ENCODE measurements around the gene FGFR2.
"Not testable (repeated sequence)": the region's sequence is repeated elsewhere in the genome, so short reads cannot be mapped to it uniquely, and the experiment has no call there.

Gene FGFR2

DNA sequence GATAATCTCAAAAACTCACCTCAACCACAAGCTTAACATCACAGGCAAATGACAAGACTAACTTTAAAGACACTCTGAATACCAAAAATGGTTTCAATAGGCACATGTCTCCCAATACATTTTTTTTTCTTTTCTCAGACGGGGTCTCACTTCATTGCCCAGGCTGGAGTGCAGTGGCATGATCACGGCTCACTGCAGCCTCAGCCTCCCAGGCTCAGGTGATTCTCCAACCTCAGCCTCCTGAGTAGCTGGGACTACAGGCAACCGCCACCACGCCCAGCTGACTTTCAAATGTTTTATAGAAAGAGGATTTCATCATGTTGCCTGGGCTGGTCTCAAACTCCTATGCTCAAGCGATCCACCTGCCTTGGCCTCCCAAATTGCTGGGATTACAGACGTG lies 77.7 kb downstream of the FGFR2 start:
- not testable (repeated sequence) for DNase-seq

DNA sequence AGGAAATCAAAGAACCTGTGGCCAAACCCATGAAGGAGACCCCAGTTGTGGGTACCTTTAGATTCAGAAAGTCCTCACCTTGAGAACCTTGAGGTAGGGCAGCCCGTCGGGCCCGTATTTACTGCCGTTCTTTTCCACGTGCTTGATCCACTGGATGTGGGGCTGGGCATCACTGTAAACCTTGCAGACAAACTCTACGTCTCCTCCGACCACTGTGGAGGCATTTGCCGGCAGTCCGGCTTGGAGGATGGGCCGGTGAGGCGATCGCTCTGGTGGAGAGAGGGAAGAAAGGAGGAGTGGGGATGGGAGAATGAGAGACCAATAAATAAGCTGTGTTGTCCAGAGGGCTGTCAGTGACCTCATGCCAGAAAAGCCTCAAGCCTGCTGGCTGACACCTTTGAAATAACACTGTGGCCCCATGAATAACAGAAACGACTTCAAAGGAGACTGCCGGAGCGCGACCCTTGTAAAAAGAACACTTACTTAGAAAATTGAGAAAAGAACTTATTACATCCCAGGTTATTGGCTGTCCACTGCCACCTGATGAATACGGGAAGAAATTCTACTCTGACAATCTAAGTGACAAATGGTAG lies 78.2 kb downstream of the FGFR2 start:
- DNase-seq = no peak

DNA sequence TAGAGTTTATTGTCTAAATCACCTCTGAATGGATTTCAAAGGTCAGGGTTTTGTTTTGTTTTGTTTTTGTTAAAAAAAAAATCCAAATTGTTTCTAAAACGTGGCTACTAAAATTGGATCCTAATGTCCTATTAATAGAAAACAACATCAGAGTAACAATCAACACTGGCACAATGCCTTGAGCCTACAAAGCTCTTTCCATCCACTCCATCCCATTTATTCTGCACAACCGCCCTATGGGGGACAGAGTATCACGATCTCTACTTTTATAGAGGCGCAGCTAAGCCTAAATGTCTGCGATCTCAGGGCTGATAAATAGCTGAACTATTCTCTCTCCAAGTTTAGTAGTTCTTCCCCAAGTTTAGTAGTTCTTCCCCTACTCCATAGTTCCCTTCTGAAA lies 78.8 kb downstream of the FGFR2 start:
- no peak for DNase-seq

DNA sequence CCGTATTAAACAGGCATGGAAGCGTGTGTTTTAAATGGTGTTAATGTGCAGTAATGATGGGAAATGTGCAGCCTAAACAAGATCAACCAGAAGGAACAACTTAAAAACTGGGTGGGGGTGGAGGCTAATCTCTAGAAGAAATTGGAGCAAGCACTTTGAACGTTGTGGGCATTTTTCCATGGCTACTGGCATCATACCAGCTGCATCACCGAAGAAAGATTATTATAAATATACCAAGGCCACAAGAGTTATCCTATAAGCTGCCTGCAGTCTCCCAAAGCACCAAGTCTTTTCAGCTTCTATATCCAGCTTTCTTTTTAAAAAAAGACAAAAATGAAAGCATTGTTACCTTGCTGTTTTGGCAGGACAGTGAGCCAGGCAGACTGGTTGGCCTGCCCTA lies 79.9 kb downstream of the FGFR2 start:
- no peak for DNase-seq

DNA sequence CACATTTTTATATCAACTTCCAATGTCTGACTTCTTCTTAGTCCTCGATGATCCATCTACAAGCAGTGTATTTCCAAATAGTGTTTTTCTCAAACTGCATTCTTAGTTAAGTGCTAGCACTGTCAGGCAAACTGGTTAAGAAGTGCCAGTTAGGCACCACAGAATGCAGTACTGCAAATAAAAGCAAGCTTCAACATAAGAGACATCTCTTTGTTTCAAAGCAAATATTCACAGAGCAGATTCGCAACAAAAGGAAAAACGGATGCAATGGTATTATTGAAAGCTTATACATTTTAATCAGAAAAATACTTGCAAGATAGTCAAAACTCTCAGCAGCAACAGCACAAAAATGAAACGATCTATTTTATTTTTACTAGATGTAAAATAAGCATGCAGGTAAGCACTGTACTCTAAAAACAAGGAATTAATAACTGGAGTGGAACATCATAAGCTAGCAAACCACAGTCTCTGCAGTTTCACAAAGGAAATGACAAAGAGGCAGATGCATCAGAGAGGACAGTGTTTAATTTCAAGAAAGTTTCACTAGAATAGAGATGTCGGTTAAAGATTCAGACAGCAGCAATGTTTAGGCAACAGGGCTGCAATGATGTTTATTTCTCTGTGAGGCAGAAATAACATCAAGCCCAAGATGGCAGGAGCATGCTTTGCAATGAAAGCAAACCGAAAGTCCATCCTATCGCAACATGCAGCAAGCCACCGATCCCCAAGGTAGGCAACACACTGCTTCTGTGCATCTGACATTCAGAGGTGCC lies 82.0 kb downstream of the FGFR2 start:
- no peak for DNase-seq

DNA sequence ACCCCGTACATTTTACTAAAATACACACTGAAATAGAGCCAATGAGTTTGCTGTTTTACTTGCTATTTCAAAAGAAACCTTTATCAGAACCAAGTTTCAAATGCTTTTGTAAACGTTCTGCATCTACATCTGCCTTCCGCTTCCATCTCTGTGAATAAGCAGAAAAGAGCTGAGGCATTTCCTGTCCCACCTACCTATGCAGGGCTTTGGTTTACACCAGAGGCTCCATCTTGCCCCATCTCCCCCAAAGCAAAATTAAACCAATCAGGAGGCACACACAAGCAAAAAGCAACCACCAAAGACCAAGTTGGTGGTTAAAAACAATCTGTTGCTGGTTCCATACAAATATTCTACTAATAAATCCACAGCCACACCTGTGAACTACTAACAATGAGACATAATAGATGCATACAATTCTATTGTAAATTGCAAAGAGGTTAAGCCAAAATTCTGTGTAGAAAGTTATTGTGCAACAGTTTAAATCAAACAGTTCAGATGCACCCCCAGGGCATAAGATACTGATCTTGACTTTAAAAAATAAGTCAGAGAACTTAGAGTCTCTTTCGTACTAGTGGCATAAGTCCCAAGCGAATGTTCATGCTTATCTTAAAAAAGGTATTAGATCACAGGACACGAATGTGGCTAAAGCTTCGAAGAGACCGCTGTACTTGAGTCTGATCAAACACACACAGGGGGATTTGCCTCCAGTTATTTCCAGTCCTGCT lies 83.9 kb downstream of the FGFR2 start:
- no peak for DNase-seq

DNA sequence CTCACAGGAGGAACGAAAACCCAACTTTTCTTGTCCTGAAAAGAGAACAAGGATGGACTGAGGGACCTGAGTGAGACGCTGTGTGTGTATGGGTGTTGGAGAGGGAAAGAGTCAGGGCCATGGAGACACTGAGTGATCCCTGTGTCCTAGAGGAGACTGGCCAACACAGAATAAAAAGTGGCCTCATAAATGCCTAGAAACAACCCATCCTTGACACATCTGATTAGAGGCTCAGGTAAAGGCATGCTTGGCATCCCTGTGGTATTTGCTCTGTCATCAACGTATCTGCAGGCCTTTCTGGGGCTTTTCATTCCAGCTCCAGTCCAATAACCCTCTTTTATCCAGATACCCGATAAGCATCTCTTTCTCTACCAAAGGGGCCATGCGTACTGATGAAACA lies 86.3 kb downstream of the FGFR2 start:
- DNase-seq = no peak

DNA sequence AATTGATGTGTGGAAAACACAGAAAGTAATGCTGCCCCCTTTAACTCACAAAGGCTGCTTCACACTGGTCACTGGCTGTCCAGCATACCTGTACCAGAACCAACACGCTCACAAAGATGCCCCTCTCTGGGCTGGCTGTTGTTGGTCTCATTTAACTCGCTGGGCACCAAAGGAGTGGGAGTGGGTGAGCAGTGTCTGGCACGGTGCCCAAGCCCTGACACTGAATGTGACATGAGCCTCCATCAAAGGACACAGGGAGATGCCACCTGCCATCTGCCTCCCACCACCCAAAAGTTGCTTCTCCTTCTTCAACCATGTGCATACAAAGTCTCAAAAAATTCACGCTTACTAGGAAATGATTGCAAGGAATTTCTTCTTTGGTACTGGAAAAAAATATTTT lies 86.8 kb downstream of the FGFR2 start:
- DNase-seq = no peak

DNA sequence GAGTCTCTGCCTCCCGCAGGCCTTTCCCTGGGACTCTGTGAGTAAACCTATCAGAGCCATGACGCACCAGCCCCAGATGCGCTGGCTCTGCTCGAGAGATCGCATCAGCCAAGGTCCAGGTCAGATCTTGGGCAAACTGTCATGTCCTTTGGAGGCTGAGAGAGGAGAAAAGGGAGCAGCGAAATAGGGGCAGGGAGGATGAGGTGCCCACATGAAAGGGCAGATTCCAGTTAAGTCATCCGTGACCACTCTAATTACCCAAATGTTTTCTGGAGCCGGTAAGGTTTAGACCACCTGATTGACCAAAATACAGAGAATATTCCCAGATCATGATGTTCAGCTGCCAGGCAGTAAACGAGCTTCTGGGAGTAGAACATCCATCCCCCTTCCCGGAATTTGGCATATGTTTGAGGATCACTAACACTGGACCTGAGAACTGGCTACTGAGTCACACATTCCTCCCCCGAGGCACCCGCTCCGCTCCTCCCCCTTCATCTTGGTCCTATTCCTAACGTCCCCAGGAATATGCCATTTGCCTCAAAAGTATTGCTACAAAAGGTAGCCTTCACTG lies 88.0 kb downstream of the FGFR2 start:
- no peak for DNase-seq

DNA sequence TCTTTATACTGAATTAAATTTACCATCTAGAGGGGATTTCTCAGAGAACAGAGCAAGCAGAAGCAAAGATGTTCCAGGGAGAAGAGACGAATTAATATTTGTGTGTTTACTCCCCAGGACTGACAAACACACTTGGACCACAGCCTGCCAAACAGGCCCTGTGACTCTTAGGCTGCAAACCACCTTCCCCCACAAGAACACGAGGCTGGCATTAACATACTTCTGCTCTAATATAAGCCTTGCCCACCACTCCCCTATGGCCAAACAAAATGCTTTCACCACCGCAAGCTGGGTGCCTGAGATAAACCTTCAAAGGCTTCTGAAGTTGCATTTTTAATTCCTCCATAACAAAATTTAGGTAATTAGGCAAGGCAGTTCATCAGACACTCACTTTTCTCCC lies 88.4 kb downstream of the FGFR2 start:
- DNase-seq = no peak

DNA sequence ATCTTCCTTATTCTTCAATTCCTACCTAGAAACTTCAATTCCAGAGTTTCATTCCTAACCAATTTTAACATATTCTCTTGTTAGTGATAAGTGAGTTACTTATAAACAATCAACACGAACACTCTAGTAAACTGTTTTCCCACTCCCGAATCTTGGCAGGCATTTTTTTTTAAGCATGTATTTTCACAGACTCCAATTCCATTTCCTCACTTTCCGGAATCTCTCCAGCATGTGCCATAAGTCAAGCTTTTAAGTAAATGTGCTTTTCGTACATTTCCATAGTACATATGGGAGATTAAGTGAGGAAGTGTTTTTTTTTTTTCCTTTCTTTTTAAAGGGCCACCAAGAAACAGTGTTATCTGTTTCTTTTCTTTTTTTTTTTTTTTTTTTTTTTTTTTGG lies 89.1 kb downstream of the FGFR2 start:
- DNase-seq = no peak

DNA sequence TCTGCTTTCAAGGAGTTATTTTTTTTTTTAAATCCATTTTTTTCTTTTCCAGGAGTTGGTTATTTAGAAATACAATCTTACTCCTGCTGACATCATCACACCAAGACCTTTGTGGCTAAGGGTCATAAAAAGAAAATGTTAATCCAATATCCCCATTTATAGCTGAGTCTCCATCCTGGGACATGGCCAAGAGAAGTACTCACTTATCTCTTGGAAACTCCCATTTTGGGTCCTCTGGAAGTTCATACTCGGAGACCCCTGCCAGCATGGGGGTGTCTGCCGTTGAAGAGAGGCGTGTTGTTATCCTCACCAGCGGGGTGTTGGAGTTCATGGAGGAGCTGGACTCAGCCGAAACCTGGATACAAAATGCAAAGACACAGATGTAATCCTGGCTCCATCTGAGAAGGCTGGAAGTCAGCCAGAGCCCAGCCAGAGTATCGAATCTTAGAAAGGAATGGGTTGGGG lies 94.6 kb downstream of the FGFR2 start:
- DNase-seq = no peak

DNA sequence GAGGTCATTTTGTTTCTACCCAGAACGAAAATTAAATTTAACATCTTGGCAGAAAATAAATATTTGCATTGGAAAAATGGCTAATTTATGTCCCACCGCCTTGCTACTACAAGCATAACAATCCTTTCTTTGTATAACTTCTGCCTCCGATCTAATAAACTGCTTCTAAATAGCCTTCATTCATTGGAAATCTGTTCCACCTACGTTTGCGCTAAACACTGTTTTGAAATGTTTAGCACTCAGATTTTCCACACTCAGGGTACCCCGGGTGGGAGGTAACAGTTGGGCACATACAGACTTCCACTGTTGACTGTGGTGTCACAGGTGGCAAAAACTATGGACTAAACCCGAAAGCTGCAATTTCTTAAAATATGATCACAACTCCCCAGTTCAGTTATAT lies 96.4 kb downstream of the FGFR2 start:
- DNase-seq = no peak

DNA sequence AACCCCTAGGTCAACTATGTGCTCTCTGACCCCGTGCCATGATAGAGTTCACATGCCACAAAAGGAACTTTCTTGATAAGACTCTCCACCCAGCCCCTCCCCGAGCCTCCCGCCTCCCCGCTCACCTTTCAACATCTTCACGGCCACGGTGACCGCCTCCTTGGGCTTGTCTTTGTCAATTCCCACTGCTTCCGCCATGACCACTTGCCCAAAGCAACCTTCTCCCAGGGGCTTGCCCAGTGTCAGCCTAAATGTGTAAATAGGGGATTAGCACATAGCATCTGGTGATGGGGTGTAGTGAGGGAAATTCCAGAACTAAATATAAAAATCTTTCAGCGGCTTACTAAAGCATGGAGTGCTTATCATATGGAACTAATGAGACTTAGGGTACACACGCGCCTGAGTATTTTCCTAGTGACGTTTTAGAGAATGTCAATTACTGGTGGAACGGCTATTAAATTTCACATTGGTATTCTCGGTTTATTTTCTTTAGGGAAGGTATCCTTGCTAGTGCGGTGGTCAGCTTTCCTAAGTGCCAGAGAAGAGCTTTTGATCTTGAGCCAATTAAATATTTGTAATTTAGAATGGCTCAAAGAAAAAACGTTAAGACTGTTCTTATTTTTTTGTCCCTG lies 97.4 kb downstream of the FGFR2 start:
- no peak for DNase-seq

DNA sequence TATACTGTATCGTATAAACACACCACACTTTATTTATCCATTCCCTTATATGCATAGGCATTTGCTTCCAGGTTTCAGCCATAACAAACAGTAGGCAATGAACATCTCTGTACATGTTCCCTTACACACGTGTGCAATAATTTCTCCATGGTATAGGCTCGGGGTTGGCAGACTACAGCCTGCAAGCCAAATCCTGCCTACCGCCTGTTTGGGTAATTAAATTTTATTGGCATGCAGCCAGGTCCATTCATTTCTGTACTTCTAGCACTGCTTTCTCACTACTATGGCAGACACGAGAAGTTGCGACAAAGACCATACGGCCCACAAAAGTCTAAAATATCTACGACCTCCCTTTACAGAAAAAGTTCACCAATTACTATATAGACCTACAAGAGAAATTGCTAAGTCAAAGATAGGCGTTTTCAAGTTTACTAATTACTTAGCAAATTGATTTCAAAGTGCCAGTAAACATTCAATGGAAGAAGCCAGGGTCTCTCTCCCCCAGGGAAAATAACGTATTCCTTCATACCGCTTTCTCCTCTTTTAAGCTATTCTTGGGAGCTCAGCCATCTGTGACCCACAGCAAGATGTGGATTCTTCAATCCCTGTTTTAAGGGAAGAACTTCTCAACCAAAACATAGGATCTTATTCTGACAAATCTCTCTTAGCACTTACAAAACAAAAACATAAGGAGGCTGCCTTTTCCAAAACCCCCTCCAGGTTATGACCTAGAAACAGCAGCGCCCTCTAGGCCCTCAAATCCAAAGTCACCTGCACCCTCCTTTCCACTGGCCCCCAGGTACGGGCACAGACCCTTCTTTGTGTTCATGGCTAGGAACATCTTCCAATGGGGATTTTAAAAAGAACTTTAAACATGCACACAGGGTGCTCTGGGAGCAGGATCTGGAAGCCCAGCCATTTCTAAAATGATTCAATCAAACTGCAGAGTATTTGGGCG lies 100.5 kb downstream of the FGFR2 start:
- DNase-seq = no peak

DNA sequence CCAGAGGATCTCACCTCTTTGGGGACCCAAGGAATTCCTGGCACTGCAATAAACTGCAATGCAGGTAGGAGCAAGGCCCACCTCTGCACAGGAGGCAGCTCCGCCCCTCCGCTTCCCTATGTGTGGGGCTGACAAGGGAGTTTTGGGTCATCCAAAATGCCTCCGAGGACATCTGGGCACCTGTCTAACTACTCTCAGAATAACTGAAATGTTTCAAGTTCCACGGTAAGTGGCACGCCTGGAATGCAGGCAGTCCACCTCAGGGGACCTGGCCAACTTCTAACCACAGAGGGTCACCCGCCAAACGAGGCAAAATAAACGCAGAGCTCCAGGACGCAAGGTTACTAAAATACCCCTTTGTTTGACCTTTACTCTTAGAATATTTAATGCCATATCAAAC lies 102.5 kb downstream of the FGFR2 start:
- no peak for DNase-seq

DNA sequence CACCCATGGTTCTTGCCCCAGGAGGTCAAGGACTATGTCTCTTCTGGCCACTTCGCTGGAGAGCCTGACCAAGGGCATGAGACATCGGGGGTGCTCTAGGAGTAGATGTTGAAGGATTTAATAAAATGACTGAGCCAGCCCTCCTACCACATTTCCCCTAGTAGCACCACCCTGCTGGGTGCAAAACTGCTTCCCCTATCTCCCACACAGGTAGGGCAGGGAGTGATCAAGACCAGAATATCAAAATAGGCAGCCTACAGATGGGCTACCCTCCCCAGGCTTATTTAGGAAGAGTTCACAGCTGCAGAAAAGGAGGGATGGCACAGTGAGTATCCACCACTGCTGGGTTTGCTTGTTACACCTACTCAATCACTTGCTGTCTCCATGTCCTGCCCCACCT lies 103.9 kb downstream of the FGFR2 start:
- no peak for DNase-seq

DNA sequence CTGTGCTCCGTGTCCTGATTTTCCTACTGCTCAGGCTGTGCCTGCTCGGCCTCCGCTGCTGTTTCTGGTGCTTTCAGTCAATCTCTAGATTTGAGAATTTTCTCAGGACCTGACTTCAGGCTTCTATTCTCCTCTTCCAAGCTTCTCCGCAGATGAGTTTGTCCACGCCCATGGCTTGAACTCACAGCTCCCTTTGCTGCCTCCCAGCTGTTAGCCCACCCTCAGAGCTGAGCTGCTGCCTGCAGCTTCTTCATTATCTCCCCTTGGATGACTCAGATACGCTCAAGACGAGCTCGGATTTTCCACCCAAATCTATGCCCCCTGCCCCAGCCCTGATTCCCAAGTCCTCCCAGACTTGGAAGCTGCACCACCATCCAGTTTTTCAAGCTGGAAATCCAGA lies 104.7 kb downstream of the FGFR2 start:
- DNase-seq = no peak

DNA sequence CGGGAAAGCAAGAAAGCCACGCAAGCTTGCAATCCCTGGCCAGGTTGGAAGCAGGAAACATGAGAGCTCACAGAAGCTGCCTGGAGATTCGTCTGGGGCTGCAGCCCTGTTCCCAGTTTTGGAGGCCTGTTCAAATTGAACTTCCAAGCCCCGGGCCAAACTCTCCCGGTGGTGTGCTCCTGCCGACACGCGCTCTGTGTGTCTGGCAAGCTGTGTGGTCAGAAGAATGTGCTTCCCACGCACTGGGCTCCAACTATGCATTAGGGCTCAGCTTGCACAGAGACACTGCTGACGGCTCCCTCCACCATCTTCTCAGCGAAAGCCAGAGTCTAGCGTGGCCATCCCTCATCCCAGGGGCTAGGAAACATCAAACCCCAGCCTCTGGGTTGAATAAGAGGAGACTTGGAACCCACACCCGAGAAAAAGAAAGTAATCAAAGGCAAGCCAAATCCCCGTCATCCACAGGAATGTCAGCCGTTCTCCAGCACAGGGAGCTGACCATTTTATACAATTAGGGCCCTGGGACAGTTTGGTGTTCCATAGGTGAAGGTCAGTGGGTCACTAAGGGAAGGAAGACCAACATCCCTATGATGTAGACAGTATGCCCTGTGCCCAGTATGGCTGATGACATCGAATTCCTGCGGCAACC lies 107.2 kb downstream of the FGFR2 start:
- DNase-seq = no peak

DNA sequence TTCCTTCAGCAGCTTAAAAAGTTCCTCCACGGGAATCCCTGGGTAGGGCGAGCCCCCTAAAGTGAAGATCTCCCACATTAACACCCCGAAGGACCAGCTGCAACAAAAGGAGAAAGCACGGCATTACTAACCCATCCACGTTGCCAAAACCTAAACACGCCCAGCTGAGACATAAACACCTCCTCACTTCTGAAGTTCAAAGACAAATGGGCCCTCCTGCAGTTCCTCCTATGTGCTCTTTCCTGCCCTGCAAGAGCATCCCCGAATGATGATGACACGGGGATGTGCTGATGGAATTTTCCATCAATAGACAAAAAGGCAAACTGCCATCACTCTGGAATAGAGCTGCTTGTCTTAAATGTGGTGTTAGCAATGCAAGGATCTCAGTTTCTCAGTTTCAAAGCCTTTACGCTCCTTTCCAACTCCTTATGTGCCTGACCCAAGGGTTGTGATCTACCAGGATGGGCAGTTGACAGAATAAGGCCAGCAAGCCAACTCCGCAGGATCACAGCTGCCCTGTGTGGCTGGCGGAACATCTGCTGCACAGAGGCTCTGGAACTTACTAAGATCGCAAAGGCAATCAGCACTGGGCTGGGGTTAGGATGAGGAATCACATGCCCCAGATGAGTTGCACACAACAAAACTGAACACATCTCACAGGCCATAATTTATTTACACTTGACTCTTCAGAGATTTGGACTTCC lies 112.7 kb downstream of the FGFR2 start:
- no peak for DNase-seq

DNA sequence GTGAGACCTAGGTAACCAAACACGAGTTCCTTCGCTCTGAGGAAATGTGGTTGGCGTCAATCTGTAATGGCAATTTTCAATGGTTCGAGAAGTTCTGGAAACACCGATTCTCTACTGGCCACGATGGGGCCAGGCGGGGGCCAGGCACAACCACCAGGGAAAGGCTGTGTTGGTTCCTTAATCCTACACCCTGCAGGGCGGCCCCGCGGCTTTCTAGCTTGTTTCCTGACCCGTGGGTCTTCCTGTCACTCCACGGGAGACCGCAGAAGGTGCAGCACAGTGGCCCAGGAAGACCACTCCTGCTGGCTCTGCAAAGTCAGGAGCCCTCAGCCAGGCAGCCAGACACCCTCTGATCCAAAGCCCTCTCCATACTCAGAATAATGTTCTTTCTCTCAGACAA lies 113.4 kb downstream of the FGFR2 start:
- no peak for DNase-seq

Measured in DMS53 (cell line).